K562 (cell line): ENCODE measurements around the gene ENG. TPM values are rescaled to one million over a fixed set of nuclear protein-coding genes. Genes with fewer than 3 reads are reported as not detected.

Experiments used
- BCOR ChIP-seq: fragments of 450-650 bp; IDR thresholded peaks from 2 replicates; pipeline ENCODE4 v1.6.1; 2016
- FOXM1 ChIP-seq, 2 experiments: fragments of 450-650 bp in 1 of 2; sonication (generic) in 1 of 2; formaldehyde crosslinking in 1 of 2; IDR thresholded peaks; 2 replicates each; pipeline versions ENCODE4 v1.6.1 to v1.9.0; 2017 to 2022; ENCODE audit warnings: low read depth in 2 of 2, mild to moderate bottlenecking in 2 of 2, missing genetic modification reagents in 1 of 2, moderate library complexity in 1 of 2
- GTF2B ChIP-seq: IDR thresholded peaks from 2 replicates; pipeline ENCODE4 v1.6.1; 2011; ENCODE audit not compliant: insufficient read length; ENCODE audit errors: extremely low read depth
- HDAC3 ChIP-seq: fragments of 450-650 bp; IDR thresholded peaks from 2 replicates; pipeline ENCODE4 v1.6.1; 2018; ENCODE audit warnings: borderline replicate concordance, mild to moderate bottlenecking, moderate library complexity; ENCODE audit not compliant: partially characterized antibody
- HES1 ChIP-seq: fragments of 450-650 bp; IDR thresholded peaks from 2 replicates; pipeline ENCODE4 v1.6.1; 2016; ENCODE audit warnings: low read depth, mild to moderate bottlenecking, moderate library complexity
- HINFP ChIP-seq: fragments of 450-650 bp; conservative IDR thresholded peaks from 2 replicates; pipeline ENCODE4 v1.6.1; 2016; ENCODE audit warnings: missing genetic modification characterization, low read depth, mild to moderate bottlenecking, control low read depth, missing compliant biosample characterization
- HNRNPUL1 ChIP-seq: fragments of 200-400 bp; formaldehyde crosslinking; IDR thresholded peaks from 2 replicates; pipeline ENCODE4 v1.6.1; 2017; ENCODE audit warnings: low read length
- IRF9 ChIP-seq: fragments of 450-650 bp; IDR thresholded peaks from 2 replicates; pipeline ENCODE4 v1.6.1; 2016; ENCODE audit warnings: missing biosample characterization, missing genetic modification characterization
- NEUROD1 ChIP-seq: fragments of 150-350 bp; IDR thresholded peaks from 2 replicates; pipeline ENCODE4 v1.6.1; 2014; ENCODE audit warnings: borderline replicate concordance, low read length, low read depth; ENCODE audit not compliant: partially characterized antibody
- NR2C1 ChIP-seq, 2 experiments: fragments of 450-650 bp; IDR thresholded peaks; 2 replicates each; pipeline ENCODE4 v1.6.1; 2017; ENCODE audit warnings: mild to moderate bottlenecking in 2 of 2, antibody characterized with exemption in 1 of 2, inconsistent platforms in 1 of 2, missing compliant biosample characterization in 1 of 2, missing genetic modification characterization in 1 of 2
- PBX2 ChIP-seq, 2 experiments: IDR thresholded peaks in 1 of 2; conservative IDR thresholded peaks in 1 of 2; 2 replicates each; pipeline ENCODE4 v1.6.1; 2016; ENCODE audit warnings: low read depth in 2 of 2, mild to moderate bottlenecking in 1 of 2, missing compliant biosample characterization in 1 of 2, missing genetic modification characterization in 1 of 2, moderate library complexity in 1 of 2
- PTRF ChIP-seq: fragments of 450-650 bp; IDR thresholded peaks from 2 replicates; pipeline ENCODE4 v1.6.1; 2016; ENCODE audit warnings: mild to moderate bottlenecking, missing genetic modification characterization, missing compliant biosample characterization
- RAD51 ChIP-seq: fragments of 450-650 bp; IDR thresholded peaks from 2 replicates; pipeline ENCODE4 v1.7.1; 2016; ENCODE audit warnings: low read depth, mild to moderate bottlenecking, borderline replicate concordance
- SIX5 ChIP-seq, 2 experiments: IDR thresholded peaks; 2 replicates each; pipeline ENCODE4 v1.6.1; 2011; ENCODE audit warnings: low read length in 2 of 2, borderline replicate concordance in 1 of 2, low read depth in 1 of 2, mild to moderate bottlenecking in 1 of 2, moderate library complexity in 1 of 2; ENCODE audit not compliant: insufficient read depth in 1 of 2
- SP2 ChIP-seq: IDR thresholded peaks from 2 replicates; pipeline ENCODE4 v1.6.1; 2011; ENCODE audit warnings: mild to moderate bottlenecking, low read depth, low read length, moderate library complexity; ENCODE audit not compliant: poor library complexity, severe bottlenecking; ENCODE audit errors: extremely low read depth
- ZEB2 ChIP-seq: fragments of 450-650 bp; IDR thresholded peaks from 2 replicates; pipeline ENCODE4 v1.6.1; 2016
- ZNF280B ChIP-seq: fragments of 250-450 bp; sonication (Bioruptor Pico); IDR thresholded peaks from 2 replicates; pipeline ENCODE4 v1.5.1; 2021; ENCODE audit warnings: mild to moderate bottlenecking
- ZNF384 ChIP-seq: IDR thresholded peaks from 2 replicates; pipeline ENCODE4 v1.6.1; 2012; ENCODE audit warnings: low read depth, low read length, improper control_type of control experiment
- ZNF561 ChIP-seq: fragments of 450-650 bp; formaldehyde crosslinking; conservative IDR thresholded peaks from 2 replicates; pipeline ENCODE4 v1.4.0; 2020; ENCODE audit warnings: mild to moderate bottlenecking, moderate library complexity
- polyA plus RNA-seq, 8 experiments: library from polyadenylated mRNA; depleted of rRNA in 4 of 8; stranded (reverse) in 5 of 8; unstranded in 3 of 8; fragments of >200 nt; fragmentation: Nextera tagmentation in 2 of 8; fragmentation: Illumina TruSeq in 1 of 8; extraction: Ambion mirVana in 2 of 8; extraction: Trizol in 1 of 8; gene quantifications; 2 replicates each; pipeline versions ENCODE4 v1.2.1 to v1.2.3, GENCODE V29; 2011 to 2014; ENCODE audit warnings: inconsistent platforms in 1 of 8, missing spikeins in 1 of 8
- total RNA-seq, 7 experiments: library from RNA; depleted of rRNA in 6 of 7; stranded (reverse); fragments of >200 nt in 6 of 7; fragmentation: Illumina TruSeq in 2 of 7; extraction: Trizol in 2 of 7; gene quantifications; 2 replicates each; pipeline versions ENCODE4 v1.2.1 to v1.2.3, GENCODE V29; 2011 to 2021; ENCODE audit warnings: low replicate concordance in 1 of 7

Gene ENG
- total and polyA plus RNA-seq, 9 of the 15 experiments (the other 6 are each of a cell fraction or from before 2014, with no cell fraction given): 0.04 to 0.40 (median 0.14) TPM; not detected in 1

- no peak for TF ChIP-seq NR2C1 (IDR thresholded peaks at IDR 0.05)
- no peak for TF ChIP-seq NR2C1 (tag; IDR thresholded peaks at IDR 0.05)
- TF ChIP-seq RAD51: no peak
- TF ChIP-seq NEUROD1: no peak
- no peak for TF ChIP-seq SIX5 (IDR thresholded peaks at IDR 0.05; ENCODE audit: borderline replicate concordance in 1 of 2, insufficient read depth in 1 of 2, low read depth in 1 of 2, low read length in 2 of 2)
- TF ChIP-seq PBX2 (CRISPR knock-in tag; IDR thresholded peaks at IDR 0.05; ENCODE audit: low read depth): no peak
- TF ChIP-seq PBX2 (tag; conservative IDR thresholded peaks at IDR 0.05; ENCODE audit: low read depth): no peak
- TF ChIP-seq HINFP (tag): no peak
- TF ChIP-seq GTF2B: no peak
- TF ChIP-seq HDAC3: no peak
- TF ChIP-seq FOXM1 (IDR thresholded peaks at IDR 0.05; ENCODE audit: low read depth): no peak
- no peak for TF ChIP-seq FOXM1 (CRISPR knock-in tag; IDR thresholded peaks at IDR 0.05; ENCODE audit: low read depth)
- TF ChIP-seq PTRF (tag): no peak
- peak; percentile 92 for TF ChIP-seq BCOR
- TF ChIP-seq IRF9 (tag): no peak
- no peak for TF ChIP-seq HNRNPUL1
- 0 out of 2 replicates have a peak, but pooled peaks have one; percentile 7 for TF ChIP-seq ZNF384
- no peak for TF ChIP-seq ZEB2
- no peak for TF ChIP-seq SP2
- TF ChIP-seq HES1: no peak
- no peak for TF ChIP-seq ZNF280B (CRISPR knock-in tag)
- no peak for TF ChIP-seq ZNF561
Measured at GRCh38 chr9:127772603-127773002, 81.9 kb downstream of the ENG start (continued).
